Stimulated activated naive CD8-positive, alpha-beta T cell treated with anti-CD3 and anti-CD28 coated beads, Interleukin-15, Interleukin-2, amounts not matched to agents 100 ng/mL and 50 ng/mL, for 24 hours (primary cell): Measurements from ENCODE around the gene XBP1.
"Not testable (repeated sequence)": the region's sequence is repeated elsewhere in the genome, so short reads cannot be mapped to it uniquely, and the experiment has no call there.

Experiments
- H3K27ac Mint-ChIP-seq: one replicate; pipeline ENCODE4 v1.8.0; 2021; ENCODE audit warnings: mild to moderate bottlenecking, mixed read lengths
- H3K27me3 Mint-ChIP-seq: one replicate; pipeline ENCODE4 v1.8.0; 2021; ENCODE audit warnings: mixed read lengths
- H3K36me3 Mint-ChIP-seq: one replicate; pipeline ENCODE4 v1.8.0; 2021; ENCODE audit warnings: low read depth, mixed read lengths
- H3K4me1 Mint-ChIP-seq: one replicate; pipeline ENCODE4 v1.8.0; 2021; ENCODE audit warnings: low read depth, mixed read lengths
- H3K4me3 Mint-ChIP-seq: one replicate; pipeline ENCODE4 v1.8.0; 2021; ENCODE audit warnings: mild to moderate bottlenecking, mixed read lengths
- H3K9me3 Mint-ChIP-seq: one replicate; pipeline ENCODE4 v1.8.0; 2021; ENCODE audit warnings: mixed read lengths

The XBP1 gene

DNA sequence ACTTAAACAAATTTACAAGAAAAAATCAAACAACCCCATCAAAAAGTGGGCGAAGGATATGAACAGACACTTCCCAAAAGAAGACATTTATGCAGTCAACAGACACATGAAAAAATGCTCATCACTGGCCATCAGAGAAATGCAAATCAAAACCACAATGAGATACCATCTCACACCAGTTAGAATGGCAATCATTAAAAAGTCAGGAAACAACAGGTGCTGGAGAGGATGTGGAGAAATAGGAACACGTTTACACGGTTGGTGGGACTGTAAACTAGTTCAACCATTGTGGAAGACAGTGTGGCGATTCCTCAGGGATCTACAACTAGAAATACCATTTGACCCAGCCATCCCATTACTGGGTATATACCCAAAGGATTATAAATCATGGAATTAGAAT is 26.1 kb upstream of the XBP1 start:
- H3K27ac Mint-ChIP-seq, H3K27me3 Mint-ChIP-seq, H3K36me3 Mint-ChIP-seq, H3K9me3 Mint-ChIP-seq, H3K4me3 Mint-ChIP-seq: not testable (repeated sequence)
- H3K4me1 Mint-ChIP-seq = peaks cover 22% of the 10 kb centered on the region

- H3K4me3 Mint-ChIP-seq, H3K27ac Mint-ChIP-seq: not testable (repeated sequence)
These were observed 24.1 kb upstream of the XBP1 start for GRCh38 chr22:28824455-28824854.

DNA sequence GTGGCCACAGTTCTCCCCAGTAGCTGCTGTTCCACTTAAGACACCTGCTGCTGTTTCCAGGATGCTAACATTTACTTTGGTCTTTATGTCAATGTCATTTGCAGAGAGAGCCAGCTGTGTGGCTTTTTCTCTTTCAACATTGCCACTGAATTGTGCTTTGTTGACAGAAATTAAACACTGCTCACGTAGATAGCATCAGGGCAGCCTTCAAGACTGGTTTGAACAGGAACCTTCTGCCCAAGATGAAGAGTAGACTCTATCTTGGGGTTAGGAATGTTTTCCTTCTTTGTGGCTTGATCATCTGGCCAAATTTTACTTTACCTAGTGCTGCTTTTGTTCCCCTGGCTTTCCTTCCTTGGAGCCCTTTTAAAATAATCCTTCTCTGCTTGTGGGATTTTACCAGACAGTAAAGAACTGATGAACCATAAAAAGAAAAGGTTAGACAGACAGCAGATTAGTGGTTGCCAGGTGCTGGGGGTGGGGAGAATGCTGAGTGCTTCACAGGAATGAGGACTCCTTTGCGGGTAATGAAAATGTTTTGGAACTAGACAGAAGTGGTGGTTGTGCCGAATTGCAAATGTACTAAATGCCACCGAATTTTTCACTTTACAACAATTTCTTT is 22.7 kb upstream of the XBP1 start:
- peaks cover 27% of the 10 kb centered on the region for H3K4me1 Mint-ChIP-seq
- H3K9me3 Mint-ChIP-seq = no peaks in the 10 kb centered on the region
- no peaks in the 10 kb centered on the region for H3K27me3 Mint-ChIP-seq
- peak overlapping the region; percentile 41 for H3K27ac Mint-ChIP-seq
- no peak overlapping the region for H3K4me3 Mint-ChIP-seq
- no peaks in the 10 kb centered on the region for H3K36me3 Mint-ChIP-seq

More at GRCh38 chr22:28824455-28824854, 24.1 kb upstream of the XBP1 start:
- not testable (repeated sequence) for H3K27me3 Mint-ChIP-seq, H3K9me3 Mint-ChIP-seq, H3K36me3 Mint-ChIP-seq
- peaks cover 21% of the 10 kb centered on the region for H3K4me1 Mint-ChIP-seq

DNA sequence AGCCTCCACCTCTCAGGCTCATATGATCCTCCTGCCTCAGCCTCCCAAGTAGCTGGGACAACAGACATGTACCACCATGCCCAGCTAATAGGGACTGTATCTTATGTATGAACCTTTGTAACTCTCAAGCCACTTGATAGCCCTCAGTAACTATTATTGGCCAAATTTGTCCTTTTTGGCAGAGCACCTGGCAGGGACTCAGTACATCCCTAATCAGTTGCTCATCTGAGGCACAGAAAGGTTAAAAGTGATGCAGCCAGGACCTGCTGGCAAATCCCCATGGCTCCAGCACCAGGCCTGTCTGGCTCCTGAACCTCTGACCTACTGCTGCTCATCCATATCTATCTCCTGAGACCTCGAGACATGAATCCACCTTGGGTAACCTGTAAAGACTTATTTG is 21.1 kb upstream of the XBP1 start:
- no peaks in the 10 kb centered on the region for H3K27me3 Mint-ChIP-seq
- H3K9me3 Mint-ChIP-seq = no peaks in the 10 kb centered on the region
- H3K36me3 Mint-ChIP-seq = no peaks in the 10 kb centered on the region
- no peak overlapping the region for H3K27ac Mint-ChIP-seq
- H3K4me3 Mint-ChIP-seq = no peak overlapping the region
- H3K4me1 Mint-ChIP-seq = peaks cover 37% of the 10 kb centered on the region

DNA sequence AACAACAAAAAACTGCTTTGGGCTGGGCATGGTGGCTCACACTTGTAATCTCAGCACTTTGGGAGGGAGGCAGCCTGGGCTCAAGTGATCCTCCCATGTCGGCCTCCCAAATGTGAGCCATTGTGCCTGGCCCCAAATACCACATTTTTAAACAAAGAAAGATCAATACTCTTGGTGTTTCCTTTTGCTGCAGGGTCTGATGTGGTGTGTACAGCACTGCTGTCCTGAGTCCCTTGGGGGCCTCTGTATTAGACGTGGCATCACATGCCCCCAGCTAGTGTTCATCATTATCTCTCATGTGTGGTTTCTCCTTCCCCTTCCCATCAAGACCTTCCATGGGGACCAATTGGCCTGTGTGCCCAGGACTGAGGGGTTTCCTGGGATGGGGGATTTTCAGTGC is 20.5 kb upstream of the XBP1 start:
- no peaks in the 10 kb centered on the region for H3K36me3 Mint-ChIP-seq
- no peak overlapping the region for H3K4me3 Mint-ChIP-seq
- H3K27ac Mint-ChIP-seq = no peak overlapping the region
- H3K4me1 Mint-ChIP-seq = peaks cover 37% of the 10 kb centered on the region
- no peaks in the 10 kb centered on the region for H3K9me3 Mint-ChIP-seq
- no peaks in the 10 kb centered on the region for H3K27me3 Mint-ChIP-seq

DNA sequence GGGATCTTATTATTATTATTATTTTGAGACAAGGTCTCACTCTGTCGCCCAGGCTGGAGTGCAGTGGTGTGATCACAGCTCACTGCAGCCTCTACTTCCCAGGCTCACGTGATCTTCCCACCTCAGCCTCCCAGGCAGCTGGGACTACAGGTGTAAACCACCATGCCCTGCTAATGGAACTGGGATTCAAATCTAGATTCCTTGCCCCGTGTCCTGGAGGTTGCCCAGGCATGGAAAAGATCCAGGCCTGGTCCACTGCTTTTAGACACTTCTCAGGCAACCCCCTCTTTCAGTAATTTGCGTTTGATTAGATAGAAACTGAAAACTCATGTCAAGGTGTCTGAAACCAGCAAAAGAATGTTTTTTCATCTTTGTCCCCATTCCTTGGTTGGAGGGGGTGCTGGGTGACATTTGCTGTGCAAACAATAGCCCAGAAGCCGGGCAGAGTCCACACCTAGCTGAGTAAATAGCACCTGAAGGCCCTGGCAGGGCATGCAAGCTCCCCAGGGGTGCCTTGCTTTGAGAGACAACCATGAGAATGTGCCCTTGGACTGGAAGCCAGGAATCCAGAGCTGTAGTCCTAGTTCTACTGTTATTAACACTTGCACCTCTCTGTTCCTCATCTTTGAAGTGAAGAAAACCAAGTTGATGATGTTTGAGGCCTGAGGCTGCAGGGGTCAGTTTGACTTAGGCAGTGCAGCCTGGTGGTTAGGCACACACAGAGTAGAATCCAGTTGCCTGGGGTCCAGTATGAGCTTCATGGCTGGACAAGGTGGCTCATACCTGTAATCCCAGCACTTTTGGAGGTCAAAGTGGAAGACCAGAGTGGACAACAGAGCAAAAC is 19.1 kb upstream of the XBP1 start:
- Mint-ChIP-seq H3K27ac (no peak overlapping the region), H3K4me3 (no peak overlapping the region), H3K36me3 (peaks cover 12% of the 10 kb centered on the region), H3K27me3 (no peaks in the 10 kb centered on the region), H3K9me3 (no peaks in the 10 kb centered on the region), H3K4me1 (peaks cover 51% of the 10 kb centered on the region)

GRCh38 chr22:28817919-28818859 is 17.8 kb upstream of the XBP1 start:
- peaks cover 22% of the 10 kb centered on the region for H3K36me3 Mint-ChIP-seq
- H3K27me3 Mint-ChIP-seq = no peaks in the 10 kb centered on the region
- H3K27ac Mint-ChIP-seq = peak overlapping the region; percentile 38
- no peaks in the 10 kb centered on the region for H3K9me3 Mint-ChIP-seq
- peaks cover 59% of the 10 kb centered on the region for H3K4me1 Mint-ChIP-seq
- H3K4me3 Mint-ChIP-seq = no peak overlapping the region

GRCh38 chr22:28817064-28817463 is 16.7 kb upstream of the XBP1 start:
- Mint-ChIP-seq H3K4me3 (no peak overlapping the region), H3K36me3 (peaks cover 22% of the 10 kb centered on the region), H3K27me3 (no peaks in the 10 kb centered on the region), H3K27ac (no peak overlapping the region), H3K4me1 (peaks cover 61% of the 10 kb centered on the region), H3K9me3 (no peaks in the 10 kb centered on the region)

GRCh38 chr22:28815729-28816128 is 15.4 kb upstream of the XBP1 start:
- peaks cover 22% of the 10 kb centered on the region for H3K36me3 Mint-ChIP-seq
- no peaks in the 10 kb centered on the region for H3K9me3 Mint-ChIP-seq
- no peak overlapping the region for H3K4me3 Mint-ChIP-seq
- no peaks in the 10 kb centered on the region for H3K27me3 Mint-ChIP-seq
- H3K4me1 Mint-ChIP-seq = peaks cover 74% of the 10 kb centered on the region
- H3K27ac Mint-ChIP-seq = no peak overlapping the region

DNA sequence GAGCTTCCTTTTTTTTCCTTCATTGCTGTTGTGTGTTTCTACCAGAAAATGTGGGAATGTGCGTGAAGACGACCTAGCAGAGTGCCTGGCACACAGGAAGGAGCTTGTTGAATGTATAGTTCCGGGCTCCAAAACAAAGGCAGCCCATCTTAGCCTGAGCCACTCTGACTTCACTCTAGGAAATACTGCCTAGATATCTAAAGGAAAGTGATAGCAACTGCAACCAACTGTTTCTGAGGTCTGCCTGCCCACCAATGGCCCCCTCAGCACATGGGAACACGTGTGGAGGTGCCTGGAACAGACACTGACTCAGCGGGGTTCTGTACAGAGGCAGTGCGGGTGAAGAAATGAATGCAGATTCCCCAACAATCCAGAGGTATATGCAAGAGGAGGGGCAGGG is 14.7 kb upstream of the XBP1 start:
- no peaks in the 10 kb centered on the region for H3K9me3 Mint-ChIP-seq
- H3K27ac Mint-ChIP-seq = no peak overlapping the region
- H3K4me3 Mint-ChIP-seq = no peak overlapping the region

GRCh38 chr22:28813772-28814518 is 13.6 kb upstream of the XBP1 start:
- no peaks in the 10 kb centered on the region for H3K27me3 Mint-ChIP-seq
- H3K36me3 Mint-ChIP-seq = peaks cover 26% of the 10 kb centered on the region
- peaks cover 87% of the 10 kb centered on the region for H3K4me1 Mint-ChIP-seq
- H3K27ac Mint-ChIP-seq = peak overlapping the region; percentile 60
- H3K9me3 Mint-ChIP-seq = no peaks in the 10 kb centered on the region
- no peak overlapping the region for H3K4me3 Mint-ChIP-seq

More for the DNA sequence above, 14.7 kb upstream of the XBP1 start:
- H3K36me3 Mint-ChIP-seq = peaks cover 22% of the 10 kb centered on the region
- H3K27me3 Mint-ChIP-seq = no peaks in the 10 kb centered on the region
- peaks cover 80% of the 10 kb centered on the region for H3K4me1 Mint-ChIP-seq

- Mint-ChIP-seq H3K36me3 (peaks cover 32% of the 10 kb centered on the region), H3K27ac (peak overlapping the region; percentile 66)
These were observed 12.1 kb upstream of the XBP1 start for GRCh38 chr22:28812516-28812915.

GRCh38 chr22:28810821-28811491 is 10.6 kb upstream of the XBP1 start:
- H3K36me3 Mint-ChIP-seq = peaks cover 33% of the 10 kb centered on the region
- peak overlapping the region; percentile 84 for H3K27ac Mint-ChIP-seq
- H3K4me3 Mint-ChIP-seq = peak overlapping the region; percentile 64

More at GRCh38 chr22:28812516-28812915, 12.1 kb upstream of the XBP1 start:
- H3K9me3 Mint-ChIP-seq = no peaks in the 10 kb centered on the region
- no peak overlapping the region for H3K4me3 Mint-ChIP-seq
- no peaks in the 10 kb centered on the region for H3K27me3 Mint-ChIP-seq
- H3K4me1 Mint-ChIP-seq = peaks cover 85% of the 10 kb centered on the region

More at GRCh38 chr22:28810821-28811491, 10.6 kb upstream of the XBP1 start:
- Mint-ChIP-seq H3K27me3 (no peaks in the 10 kb centered on the region), H3K4me1 (peaks cover 80% of the 10 kb centered on the region), H3K9me3 (no peaks in the 10 kb centered on the region)
